ENCODE data around the gene CALML3. TPM values are rescaled to one million over a fixed set of nuclear protein-coding genes. Genes with fewer than 3 reads are reported as not detected.

Gene CALML3
- total and polyA plus RNA-seq, 2 of the 8 experiments (the other 6 are each of a cell fraction or from before 2014, with no cell fraction given) = not detected

- TF ChIP-seq E2F6 (IDR thresholded peaks at IDR 0.05) (peak; percentile 77), FOSL1 (IDR thresholded peaks at IDR 0.05; ENCODE audit: insufficient read depth, low read depth, low read length) (no peak), CEBPB (IDR thresholded peaks at IDR 0.05; ENCODE audit: low read depth, low read length) (peak; percentile 27; the same call in 1 of the 2 replicates), MAX (IDR thresholded peaks at IDR 0.05) (peak; percentile 66)
Observed at GRCh38 chr10:5488272-5489161, 36.2 kb upstream of the CALML3 start (continued).

Measured in H1 (cell line).